HG02610 (cell line): ENCODE measurements around the gene PAPPA2.

Experiments used
- ATAC-seq: cut with Tn5 transposase; IDR thresholded peaks from one replicate; pipeline ENCODE4 v1.9.1; 2021; ENCODE audit warnings: mild to moderate bottlenecking, moderate library complexity; ENCODE audit not compliant: unreplicated experiment

The PAPPA2 gene

GRCh38 chr1:176682830-176683535 lies 220.0 kb downstream of the PAPPA2 start:
- ATAC-seq, result no peak

GRCh38 chr1:176691251-176692228 lies 228.6 kb downstream of the PAPPA2 start:
- ATAC-seq, result peak; percentile 83

GRCh38 chr1:176692431-176692830 lies 229.5 kb downstream of the PAPPA2 start:
- ATAC-seq, result no peak

- ATAC-seq, result no peak
These were observed 230.2 kb downstream of the PAPPA2 start for GRCh38 chr1:176692988-176693696.

GRCh38 chr1:176693697-176694329 lies 230.8 kb downstream of the PAPPA2 start:
- no peak for ATAC-seq

- ATAC-seq, result no peak
These were observed 231.7 kb downstream of the PAPPA2 start for GRCh38 chr1:176694713-176695112.

GRCh38 chr1:176696109-176696508 lies 233.1 kb downstream of the PAPPA2 start:
- ATAC-seq, result no peak

- no peak for ATAC-seq
These were observed 233.7 kb downstream of the PAPPA2 start for GRCh38 chr1:176696689-176697088.

GRCh38 chr1:176699821-176700220 lies 236.8 kb downstream of the PAPPA2 start:
- no peak for ATAC-seq

- ATAC-seq, result no peak
These were observed 238.3 kb downstream of the PAPPA2 start for GRCh38 chr1:176701151-176701866.

GRCh38 chr1:176702901-176703300 lies 239.9 kb downstream of the PAPPA2 start:
- ATAC-seq, result no peak

GRCh38 chr1:176705585-176705984 lies 242.6 kb downstream of the PAPPA2 start:
- ATAC-seq, result no peak

GRCh38 chr1:176717066-176717750 lies 254.2 kb downstream of the PAPPA2 start:
- ATAC-seq, result no peak

GRCh38 chr1:176719447-176719846 lies 256.5 kb downstream of the PAPPA2 start:
- no peak for ATAC-seq

- ATAC-seq, result no peak
These were observed 257.9 kb downstream of the PAPPA2 start for GRCh38 chr1:176720838-176721237.

GRCh38 chr1:176733661-176734060 lies 270.7 kb downstream of the PAPPA2 start:
- ATAC-seq, result no peak

GRCh38 chr1:176735201-176735600 lies 272.2 kb downstream of the PAPPA2 start:
- no peak for ATAC-seq

- ATAC-seq, result no peak
These were observed 273.0 kb downstream of the PAPPA2 start for GRCh38 chr1:176736015-176736414.

GRCh38 chr1:176741181-176741580 lies 278.2 kb downstream of the PAPPA2 start:
- ATAC-seq, result no peak

- no peak for ATAC-seq
These were observed 279.3 kb downstream of the PAPPA2 start for GRCh38 chr1:176742322-176742721.
